GM20431 (cell line): ENCODE measurements around the gene BEND5.

Experiments
- in situ Hi-C: fragments of 300-500 bp; cut with MseI, MboI; formaldehyde crosslinking; loops from one replicate; pipeline ENCODE4 v1.15.0; 2020; ENCODE audit warnings: low sequenced_read_pairs; ENCODE audit not compliant: unreplicated experiment

BEND5 gene

DNA sequence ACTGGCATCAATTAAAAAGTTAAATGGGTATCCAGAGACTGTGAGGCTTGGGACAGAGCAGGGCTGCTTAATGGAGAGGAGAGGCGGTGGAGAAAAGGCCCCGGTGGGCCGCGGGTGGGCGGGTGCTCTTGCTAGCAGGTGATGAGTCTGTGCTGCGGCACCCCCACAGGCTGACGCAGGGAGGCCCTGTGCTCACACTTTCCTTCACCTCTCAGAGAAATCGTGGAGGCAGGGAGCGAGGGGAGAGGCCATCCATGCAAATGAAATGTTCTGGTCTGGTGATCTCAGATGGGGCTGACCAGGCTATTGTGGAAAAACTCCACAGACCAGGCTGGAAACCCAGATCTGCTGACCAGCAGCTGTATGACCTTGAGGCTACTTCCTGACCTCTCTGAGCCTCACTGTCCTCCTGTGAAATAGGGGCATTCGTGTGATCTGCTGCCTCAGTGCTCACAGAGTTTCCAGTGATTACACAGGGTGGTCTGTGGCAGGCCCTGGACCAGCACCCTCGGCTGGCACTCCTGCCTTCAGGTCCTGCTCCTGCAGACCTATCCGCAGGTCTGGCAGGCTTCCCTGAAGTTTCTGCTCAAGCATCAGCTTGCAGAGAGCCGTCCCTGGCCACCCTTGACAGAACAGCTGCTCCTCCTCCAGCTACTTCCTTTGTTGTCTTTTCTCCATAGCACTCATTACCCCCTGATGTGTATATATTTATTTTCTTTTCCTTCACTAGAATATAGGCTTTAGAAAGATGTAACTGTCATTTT, 89.2 kb downstream of the BEND5 start:
- in situ Hi-C loops = no loop called here

- in situ Hi-C loops = no loop called here
Measured at GRCh38 chr1:48686159-48686558, 90.5 kb downstream of the BEND5 start.

DNA sequence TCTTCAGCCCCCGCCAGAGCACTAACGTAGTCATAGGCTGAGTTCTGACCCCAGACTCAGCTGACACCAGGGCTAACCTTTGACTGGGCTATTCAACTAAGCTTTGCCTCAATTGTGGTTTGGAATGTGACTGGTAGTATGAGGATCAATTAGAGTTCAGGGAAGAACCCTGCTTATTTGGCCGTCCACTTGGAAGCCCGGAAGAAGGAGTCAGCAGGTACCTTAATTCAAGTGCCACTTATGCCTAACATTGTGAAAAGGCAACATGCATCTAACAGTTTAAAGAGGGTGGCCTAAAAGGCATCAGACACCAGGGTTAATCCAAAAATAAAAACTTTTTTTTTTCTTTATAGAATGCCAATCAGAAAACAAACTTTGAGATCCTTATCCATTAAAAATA, 92.3 kb downstream of the BEND5 start:
- in situ Hi-C loops = no loop called here

GRCh38 chr1:48683839-48684238, 92.9 kb downstream of the BEND5 start:
- in situ Hi-C loops = no loop called here

DNA sequence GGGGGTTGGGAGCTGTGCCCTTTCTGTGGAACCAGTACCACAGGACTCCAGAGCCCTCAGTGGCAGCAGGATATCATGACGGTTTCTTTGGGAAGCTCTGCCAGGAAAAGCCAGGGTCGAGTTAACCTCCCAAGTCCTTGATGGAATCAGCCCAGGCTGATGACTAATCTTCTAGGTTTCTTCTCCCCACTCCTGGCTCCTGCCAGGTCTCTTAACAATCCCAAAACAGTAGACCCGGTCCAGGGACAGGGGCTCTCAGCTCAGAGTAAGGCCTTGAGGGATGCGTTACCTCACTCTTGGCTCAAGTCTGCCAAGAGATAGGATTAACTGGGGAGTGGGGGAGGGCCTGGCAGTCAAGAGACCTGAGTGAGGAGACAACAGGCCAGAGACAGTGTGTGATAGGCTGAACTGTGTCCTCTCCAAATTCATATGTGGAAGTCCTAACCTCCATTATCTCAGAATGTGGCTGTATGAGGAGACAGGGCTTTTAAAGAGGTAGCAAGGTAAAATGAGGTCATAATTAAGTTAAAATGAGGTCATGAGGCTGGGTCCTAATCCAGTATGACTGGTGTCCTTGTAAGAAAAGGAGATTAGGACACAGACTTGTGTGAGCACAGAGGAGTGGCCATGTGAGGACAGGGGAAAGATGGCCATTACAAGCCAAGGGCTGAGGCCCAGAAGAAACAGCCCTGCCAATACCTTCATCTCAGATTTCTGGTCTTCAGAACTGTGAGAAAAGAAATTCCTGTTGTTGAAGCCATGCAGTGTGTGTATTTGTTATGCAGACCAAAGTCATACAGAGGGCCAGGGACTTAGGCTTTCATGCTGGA, 95.0 kb downstream of the BEND5 start:
- in situ Hi-C loops = no loop called here

GRCh38 chr1:48680411-48681035, 96.2 kb downstream of the BEND5 start:
- in situ Hi-C loops = no loop called here

DNA sequence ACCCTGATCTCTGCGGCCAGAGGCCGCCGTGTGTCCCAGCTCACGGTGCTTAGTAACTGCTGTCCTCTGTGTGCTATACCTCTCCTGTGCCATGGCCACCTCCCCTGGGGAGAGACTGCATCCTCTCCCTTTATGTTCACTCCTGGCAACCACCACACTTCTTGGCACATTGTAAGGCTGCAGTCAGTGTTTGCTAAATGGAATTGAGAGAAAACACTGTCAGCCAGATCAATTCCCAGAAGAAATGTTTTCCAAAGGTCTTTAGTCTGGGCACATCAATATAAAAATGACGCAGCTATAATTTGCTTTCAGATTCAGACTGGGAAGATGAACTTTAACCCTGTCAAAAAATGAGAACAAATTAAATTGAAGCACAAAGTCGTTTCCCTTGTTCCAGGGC, 96.8 kb downstream of the BEND5 start:
- in situ Hi-C loops = no loop called here

GRCh38 chr1:48678710-48679505, 97.8 kb downstream of the BEND5 start:
- in situ Hi-C loops = no loop called here
